ENCODE measurements around the gene FITM2.

GRCh38 chr20:44309763-44310663 is 989 bp downstream of the FITM2 start:
- TF ChIP-seq, protein P1, sequence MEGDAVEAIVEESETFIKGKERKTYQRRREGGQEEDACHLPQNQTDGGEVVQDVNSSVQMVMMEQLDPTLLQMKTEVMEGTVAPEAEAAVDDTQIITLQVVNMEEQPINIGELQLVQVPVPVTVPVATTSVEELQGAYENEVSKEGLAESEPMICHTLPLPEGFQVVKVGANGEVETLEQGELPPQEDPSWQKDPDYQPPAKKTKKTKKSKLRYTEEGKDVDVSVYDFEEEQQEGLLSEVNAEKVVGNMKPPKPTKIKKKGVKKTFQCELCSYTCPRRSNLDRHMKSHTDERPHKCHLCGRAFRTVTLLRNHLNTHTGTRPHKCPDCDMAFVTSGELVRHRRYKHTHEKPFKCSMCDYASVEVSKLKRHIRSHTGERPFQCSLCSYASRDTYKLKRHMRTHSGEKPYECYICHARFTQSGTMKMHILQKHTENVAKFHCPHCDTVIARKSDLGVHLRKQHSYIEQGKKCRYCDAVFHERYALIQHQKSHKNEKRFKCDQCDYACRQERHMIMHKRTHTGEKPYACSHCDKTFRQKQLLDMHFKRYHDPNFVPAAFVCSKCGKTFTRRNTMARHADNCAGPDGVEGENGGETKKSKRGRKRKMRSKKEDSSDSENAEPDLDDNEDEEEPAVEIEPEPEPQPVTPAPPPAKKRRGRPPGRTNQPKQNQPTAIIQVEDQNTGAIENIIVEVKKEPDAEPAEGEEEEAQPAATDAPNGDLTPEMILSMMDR (IDR thresholded peaks at IDR 0.05) = no peak
- TF ChIP-seq EZH2 (IDR thresholded peaks at IDR 0.05; ENCODE audit: borderline replicate concordance, insufficient read depth, low read depth, low read length, poor library complexity, severe bottlenecking) = no peak
